H1 (cell line): Measurements from ENCODE around the gene PTPRG.

Experiments
- CTCF ChIP-seq, 3 experiments: IDR thresholded peaks; 1 replicate in 2 of 3; 2 replicates in 1 of 3; pipeline versions ENCODE4 v1.5.1 to v1.6.1; 2011; ENCODE audit warnings: low read length in 3 of 3, mild to moderate bottlenecking in 3 of 3, inconsistent platforms in 2 of 3, low read depth in 1 of 3, moderate library complexity in 1 of 3; ENCODE audit not compliant: insufficient read depth in 1 of 3; ENCODE audit errors: control extremely low read depth in 1 of 3
- HDAC2 ChIP-seq, 2 experiments: fragments of 300-600 bp in 1 of 2; sonication (generic) in 1 of 2; IDR thresholded peaks; 2 replicates each; pipeline ENCODE4 v1.6.1; 2011 to 2012; ENCODE audit warnings: low read depth in 2 of 2, low read length in 2 of 2, mild to moderate bottlenecking in 2 of 2, moderate library complexity in 2 of 2, borderline replicate concordance in 1 of 2, inconsistent platforms in 1 of 2
- KDM1A ChIP-seq: fragments of 200-600, 300-600 bp; sonication (generic); IDR thresholded peaks from 2 replicates; pipeline ENCODE4 v1.7.1; 2016; ENCODE audit warnings: mild to moderate bottlenecking, low read length, borderline replicate concordance
- POLR2AphosphoS5 ChIP-seq: IDR thresholded peaks from 2 replicates; pipeline ENCODE4 v1.6.1; 2011; ENCODE audit warnings: low read depth, low read length
- POU5F1 ChIP-seq: IDR thresholded peaks from 2 replicates; pipeline ENCODE4 v1.6.1; 2011; ENCODE audit warnings: low read depth, mild to moderate bottlenecking, low read length, moderate library complexity
- RNF2 ChIP-seq: fragments of 200-900, 300-1000 bp; sonication (generic); IDR thresholded peaks from 2 replicates; pipeline ENCODE4 v1.7.1; 2016; ENCODE audit warnings: borderline replicate concordance, low read depth, mild to moderate bottlenecking, antibody characterized with exemption, low read length; ENCODE audit not compliant: poor library complexity, severe bottlenecking; ENCODE audit errors: missing control alignments
- TBP ChIP-seq: IDR thresholded peaks from 2 replicates; pipeline ENCODE4 v1.6.1; 2011; ENCODE audit warnings: low read depth, low read length, improper control_type of control experiment

- no peak for TF ChIP-seq POU5F1
- TF ChIP-seq POLR2AphosphoS5, result no peak
- TF ChIP-seq CTCF (IDR thresholded peaks at IDR 0.05; ENCODE audit: control extremely low read depth in 1 of 3, insufficient read depth in 1 of 3, low read depth in 1 of 3, low read length in 3 of 3), result no peak
- TF ChIP-seq TBP, result no peak
- no peak for TF ChIP-seq KDM1A
- no peak for TF ChIP-seq HDAC2 (IDR thresholded peaks at IDR 0.05; ENCODE audit: borderline replicate concordance in 1 of 2, low read depth in 2 of 2, low read length in 2 of 2)
- no peak for TF ChIP-seq RNF2
Observed at GRCh38 chr3:62261121-62261520, 699.8 kb downstream of the PTPRG start.
